Measurements from ENCODE around the gene NRXN3. TPM values are rescaled to one million over a fixed set of nuclear protein-coding genes. Genes with fewer than 3 reads are reported as not detected.
A peak's percentile ranks its signal among the peaks of the same experiment; 100 is the strongest.

Gene NRXN3
- polyA plus RNA-seq, 1 experiment: 7.0 TPM

GRCh38 chr14:78989221-78989620 lies 819.0 kb downstream of the NRXN3 start:
- Histone ChIP-seq H3K36me3 (ENCODE audit: control insufficient read depth, insufficient read depth, low read length) (no peaks in the 10 kb centered on the region), H3K4me3 (ENCODE audit: low read depth, low read length) (no peak overlapping the region), H3K27me3 (ENCODE audit: control insufficient read depth, insufficient read depth, low read length) (no peaks in the 10 kb centered on the region)
- CTCF ChIA-PET: interaction anchor here (1.5 kb wide), 1 partner anchor 19 kb away, joined by 3 read pairs; no protein-coding TSS in a partner anchor
- POLR2A ChIA-PET: no interaction called here
- no peak for DNase-seq (ENCODE audit: low read depth)
- no peak for TF ChIP-seq CTCF (IDR thresholded peaks at IDR 0.05; ENCODE audit: insufficient read depth, low read depth, low read length)

- H3K4me3 ChIP-seq (ENCODE audit: low read depth, low read length): no peak overlapping the region
- TF ChIP-seq CTCF (IDR thresholded peaks at IDR 0.05; ENCODE audit: insufficient read depth, low read depth, low read length): no peak
- no peaks in the 10 kb centered on the region for H3K36me3 ChIP-seq (ENCODE audit: control insufficient read depth, insufficient read depth, low read length)
- H3K27me3 ChIP-seq (ENCODE audit: control insufficient read depth, insufficient read depth, low read length): no peaks in the 10 kb centered on the region
- DNase-seq (ENCODE audit: low read depth): no peak
- ChIA-PET POLR2A (interaction anchor here (0.6 kb wide), 1 partner anchor 755 kb away, joined by 3 read pairs; no protein-coding TSS in a partner anchor), CTCF (no interaction called here)
Measured at GRCh38 chr14:78992867-78993266, 822.7 kb downstream of the NRXN3 start.

- DNase-seq (ENCODE audit: low read depth): no peak
- ChIA-PET POLR2A (no interaction called here), CTCF (interaction anchor here (0.6 to 1.4 kb wide), 2 partner anchors 13 to 378 kb away, joined by 4 read pairs; no protein-coding TSS in a partner anchor)
- Histone ChIP-seq H3K27me3 (ENCODE audit: control insufficient read depth, insufficient read depth, low read length) (no peaks in the 10 kb centered on the region), H3K4me3 (ENCODE audit: low read depth, low read length) (no peak overlapping the region), H3K36me3 (ENCODE audit: control insufficient read depth, insufficient read depth, low read length) (no peaks in the 10 kb centered on the region)
- TF ChIP-seq CTCF (IDR thresholded peaks at IDR 0.05; ENCODE audit: insufficient read depth, low read depth, low read length): no peak
Measured at GRCh38 chr14:78997811-78998210, 827.6 kb downstream of the NRXN3 start.

GRCh38 chr14:79009286-79009685 lies 839.1 kb downstream of the NRXN3 start:
- CTCF ChIA-PET: interaction anchor here (1.5 kb wide), 1 partner anchor 13 kb away, joined by 4 read pairs; no protein-coding TSS in a partner anchor
- Histone ChIP-seq H3K4me3 (ENCODE audit: low read depth, low read length) (no peak overlapping the region), H3K27me3 (ENCODE audit: control insufficient read depth, insufficient read depth, low read length) (no peaks in the 10 kb centered on the region), H3K36me3 (ENCODE audit: control insufficient read depth, insufficient read depth, low read length) (no peaks in the 10 kb centered on the region)
- TF ChIP-seq CTCF (IDR thresholded peaks at IDR 0.05; ENCODE audit: insufficient read depth, low read depth, low read length): no peak
- no peak for DNase-seq (ENCODE audit: low read depth)
- POLR2A ChIA-PET: no interaction called here

GRCh38 chr14:79011091-79011919 lies 841.1 kb downstream of the NRXN3 start:
- ChIA-PET CTCF (interaction anchor here (0.5 to 1.5 kb wide), 6 partner anchors 10 to 1844 kb away, joined by 3 to 6 read pairs (median 4); no protein-coding TSS in a partner anchor), POLR2A (no interaction called here)
- no peaks in the 10 kb centered on the region for H3K36me3 ChIP-seq (ENCODE audit: control insufficient read depth, insufficient read depth, low read length)
- H3K27me3 ChIP-seq (ENCODE audit: control insufficient read depth, insufficient read depth, low read length): no peaks in the 10 kb centered on the region
- H3K4me3 ChIP-seq (ENCODE audit: low read depth, low read length): no peak overlapping the region
- peak; percentile 50 for TF ChIP-seq CTCF (IDR thresholded peaks at IDR 0.05; ENCODE audit: insufficient read depth, low read depth, low read length)
- DNase-seq (ENCODE audit: low read depth): peak; percentile 25

All from BJ (cell line).